Activated T-cell treated with anti-CD3 and anti-CD28 coated beads for 1 hour (primary cell): Measurements from ENCODE around the gene FAM156B.
A peak's percentile ranks its signal among the peaks of the same experiment; 100 is the strongest.
"Not testable (repeated sequence)": the region's sequence is repeated elsewhere in the genome, so short reads cannot be mapped to it uniquely, and the experiment has no call there.

Source experiments
- DNase-seq: peaks from one replicate; pipeline ENCODE4 v3.0.0-alpha.2; 2020; ENCODE audit warnings: low read depth

The FAM156B gene

DNA sequence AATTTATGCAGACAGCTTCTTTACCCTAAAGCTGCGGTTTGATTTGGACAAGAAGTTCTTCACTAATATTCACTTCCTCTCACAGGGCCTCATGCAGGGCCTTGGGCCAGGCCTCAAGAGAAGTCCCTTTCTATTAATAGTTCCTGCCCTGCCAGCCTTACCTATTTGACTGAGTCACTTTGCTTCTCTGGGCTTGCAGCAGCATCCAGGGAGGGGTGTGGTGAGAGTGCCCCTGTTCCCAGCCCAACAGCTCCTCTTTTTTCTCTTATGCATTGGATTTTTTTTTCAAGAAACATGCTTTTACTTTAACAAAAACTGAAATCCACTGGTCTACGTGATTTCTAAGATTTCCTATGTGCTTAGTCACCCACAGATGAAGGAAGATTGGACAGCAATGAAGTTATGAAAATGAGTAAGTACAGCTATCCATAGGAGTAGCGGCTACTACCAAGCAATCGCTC lies 26.7 kb downstream of the FAM156B start:
- DNase-seq: no peak

DNA sequence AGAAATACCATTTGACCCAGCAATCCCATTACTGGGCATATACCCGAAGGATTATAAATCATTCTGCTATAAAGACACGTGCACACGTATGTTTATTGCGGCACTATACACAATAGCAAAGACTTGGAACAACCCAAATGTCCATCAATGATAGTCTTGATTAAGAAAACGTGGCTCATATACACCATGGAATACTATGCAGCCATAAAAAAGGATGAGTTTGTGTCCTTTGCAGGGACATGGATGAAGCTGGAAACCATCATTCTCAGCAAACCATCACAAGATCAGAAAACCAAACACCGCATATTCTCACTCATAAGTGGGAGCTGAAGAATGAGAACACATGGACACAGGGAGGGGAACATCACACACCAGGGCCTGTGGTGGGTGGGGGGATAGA lies 33.1 kb downstream of the FAM156B start:
- DNase-seq: not testable (repeated sequence)

DNA sequence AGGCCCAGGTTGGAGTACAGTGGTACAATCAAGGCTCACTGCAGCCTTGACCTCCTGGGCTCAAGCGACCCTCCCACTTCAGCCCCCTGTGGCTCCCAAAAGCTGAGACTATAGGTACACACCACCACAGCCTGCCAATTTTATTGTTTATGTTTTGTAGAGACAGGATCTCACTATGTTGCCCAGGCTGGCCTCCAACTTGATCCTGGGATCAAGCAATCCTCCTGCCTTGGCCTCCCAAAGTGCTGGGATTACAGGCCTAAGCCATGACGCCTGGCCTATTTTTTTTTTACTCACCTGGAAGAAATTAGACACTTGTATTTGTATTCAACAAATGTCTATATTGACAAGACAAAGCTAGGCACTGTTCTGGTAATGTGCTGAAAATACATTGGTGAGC lies 36.1 kb downstream of the FAM156B start:
- DNase-seq: no peak

DNA sequence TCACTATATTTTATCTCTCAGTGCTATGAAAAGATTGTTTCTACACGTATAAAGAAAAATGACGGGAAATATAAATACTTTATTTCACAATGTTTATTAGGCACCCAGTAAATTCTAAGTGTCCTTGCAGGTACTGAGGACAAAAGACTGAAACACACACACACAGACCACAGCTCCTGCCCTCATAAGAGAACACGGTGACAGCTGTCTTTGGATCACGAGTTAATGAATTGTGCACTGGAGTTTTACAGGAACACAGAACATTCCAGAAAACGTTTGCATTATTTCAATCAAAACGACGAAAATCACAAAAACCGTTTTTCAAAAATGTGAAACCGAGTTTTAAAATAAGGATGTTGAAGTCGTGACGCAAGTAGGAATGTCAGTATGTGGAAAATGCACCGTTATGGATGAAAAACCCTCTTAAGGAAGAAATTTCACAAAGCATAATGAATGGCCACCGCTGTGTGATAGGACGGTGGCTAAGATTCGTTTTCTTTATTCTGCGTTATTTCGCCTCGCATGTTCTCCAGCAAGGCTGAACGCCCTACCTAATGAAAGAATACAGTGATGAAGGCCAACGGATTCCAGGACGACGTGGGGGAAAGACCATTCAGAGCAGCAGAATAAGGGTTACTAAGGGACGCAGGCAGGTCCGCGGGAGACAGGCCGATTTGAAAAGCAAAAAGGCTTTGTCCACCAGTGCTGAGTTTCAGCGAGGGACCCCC lies 37.0 kb downstream of the FAM156B start:
- DNase-seq: no peak

DNA sequence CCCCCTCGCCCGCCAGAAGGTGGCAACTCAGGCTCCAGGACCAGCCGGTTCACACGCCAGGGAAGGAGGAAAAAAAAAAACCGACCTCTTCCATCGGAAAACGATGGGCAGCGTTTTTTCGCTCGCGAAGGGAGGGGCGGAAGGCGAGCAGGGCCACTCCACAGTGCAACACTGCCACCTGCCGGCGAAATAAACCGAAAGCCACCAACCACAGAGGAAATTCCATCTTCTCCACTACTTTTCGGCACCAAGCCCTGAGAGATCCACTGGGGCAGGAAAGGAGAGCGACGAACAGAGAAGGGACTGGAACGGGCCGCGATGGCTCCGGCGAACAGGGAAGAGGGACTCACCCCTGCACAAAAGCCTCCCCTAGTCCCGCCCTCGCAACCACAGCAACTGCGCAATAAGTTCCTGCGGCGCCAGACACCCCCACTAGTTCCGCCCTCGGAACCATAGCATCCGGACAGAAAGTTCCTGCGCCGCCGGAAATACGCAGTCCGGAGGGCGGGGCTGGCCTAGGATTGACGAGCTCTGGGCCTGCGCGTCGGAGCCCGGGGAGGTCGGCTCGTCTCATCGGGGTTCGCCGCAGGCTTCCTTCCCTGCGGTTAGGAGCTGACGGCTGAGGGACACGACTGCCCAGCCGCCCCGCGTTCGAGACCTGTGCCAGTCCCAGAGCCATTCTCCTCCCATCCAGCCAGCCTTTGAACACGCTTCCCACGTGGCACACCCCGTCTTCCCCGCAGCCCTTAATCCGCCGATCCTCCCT lies 37.8 kb downstream of the FAM156B start:
- DNase-seq: peak; percentile 91

DNA sequence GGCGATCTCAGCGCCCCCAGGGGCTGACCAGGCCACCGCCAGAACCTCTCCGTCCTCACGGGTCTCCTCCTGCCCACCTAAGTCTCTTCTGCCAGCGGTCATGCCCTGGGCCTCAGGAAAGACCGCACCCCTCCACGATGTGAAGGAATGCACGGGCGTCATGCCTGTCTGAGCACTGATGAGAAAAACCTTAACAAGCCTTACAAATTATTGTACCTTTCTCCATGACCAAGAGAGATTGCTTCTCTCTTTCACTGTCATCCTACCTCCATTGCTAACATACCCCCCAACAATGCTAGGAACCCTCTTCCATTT lies 38.3 kb downstream of the FAM156B start:
- DNase-seq: not testable (repeated sequence)

DNA sequence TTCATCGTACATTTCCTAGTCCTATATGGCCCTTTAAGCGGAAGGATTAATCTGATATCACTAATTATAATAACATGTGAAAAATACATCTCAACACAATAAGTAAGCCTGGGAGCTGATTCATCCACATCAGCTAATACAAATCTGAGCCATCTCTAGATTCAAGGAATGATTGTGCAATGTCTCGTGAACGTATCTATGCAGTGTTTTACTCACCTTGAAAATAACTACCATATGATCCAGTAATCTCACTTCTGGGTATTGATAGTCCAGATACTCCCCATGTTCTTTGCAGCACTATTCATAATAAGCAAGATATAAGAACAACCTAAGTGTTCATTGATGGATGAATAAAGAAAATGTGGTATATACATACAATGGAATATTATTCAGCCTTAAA lies 43.6 kb downstream of the FAM156B start:
- DNase-seq: not testable (repeated sequence)

DNA sequence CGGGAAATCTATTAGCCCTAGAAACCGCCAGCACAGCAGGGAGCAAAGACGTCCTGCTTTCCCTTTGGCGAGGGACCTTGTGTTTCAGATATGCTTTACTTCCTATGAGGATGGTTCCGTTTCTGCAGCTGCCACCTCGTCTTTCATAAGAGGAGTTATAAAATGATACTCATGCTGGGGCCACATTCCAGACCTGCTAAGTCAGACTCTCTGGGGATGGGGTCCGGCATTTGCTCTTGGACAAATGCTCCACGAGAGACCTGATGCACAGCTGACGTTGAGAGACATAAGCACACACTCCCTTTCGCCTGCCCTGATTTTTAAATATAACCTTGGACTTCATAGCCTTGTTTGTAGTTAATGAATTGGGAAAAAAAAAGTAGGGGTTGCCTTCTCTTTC lies 44.6 kb downstream of the FAM156B start:
- not testable (repeated sequence) for DNase-seq

DNA sequence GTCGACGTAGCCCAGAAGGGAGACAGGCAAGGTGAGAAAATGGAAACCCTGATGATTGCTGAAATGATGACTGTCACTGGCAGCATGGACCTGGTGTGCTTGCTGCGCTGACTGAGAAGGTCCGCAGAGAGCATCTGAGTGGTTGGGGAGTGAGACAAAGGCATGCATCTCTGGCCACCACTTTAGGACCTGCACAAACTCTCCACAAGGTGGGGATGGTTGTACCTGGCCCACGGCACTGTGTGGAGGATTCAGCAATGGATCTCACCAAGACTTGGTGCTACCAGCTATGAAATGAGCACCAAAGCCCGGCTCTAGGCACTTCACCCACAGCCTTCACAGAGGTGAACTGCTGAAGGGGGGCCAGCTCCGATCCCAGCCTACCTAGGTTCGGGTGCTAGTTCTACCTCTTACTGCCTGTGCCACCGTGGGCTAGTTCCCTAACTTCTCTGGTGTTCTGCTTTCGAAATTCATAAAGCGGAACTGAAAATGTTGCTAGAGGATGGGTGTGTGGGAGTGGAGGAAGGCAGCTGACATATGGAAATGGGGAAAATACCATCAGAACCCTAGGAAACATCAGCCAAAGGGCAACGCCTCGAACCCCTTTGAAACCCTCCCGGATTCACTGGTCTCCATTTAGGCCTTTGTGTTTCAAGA lies 48.8 kb downstream of the FAM156B start:
- not testable (repeated sequence) for DNase-seq

DNA sequence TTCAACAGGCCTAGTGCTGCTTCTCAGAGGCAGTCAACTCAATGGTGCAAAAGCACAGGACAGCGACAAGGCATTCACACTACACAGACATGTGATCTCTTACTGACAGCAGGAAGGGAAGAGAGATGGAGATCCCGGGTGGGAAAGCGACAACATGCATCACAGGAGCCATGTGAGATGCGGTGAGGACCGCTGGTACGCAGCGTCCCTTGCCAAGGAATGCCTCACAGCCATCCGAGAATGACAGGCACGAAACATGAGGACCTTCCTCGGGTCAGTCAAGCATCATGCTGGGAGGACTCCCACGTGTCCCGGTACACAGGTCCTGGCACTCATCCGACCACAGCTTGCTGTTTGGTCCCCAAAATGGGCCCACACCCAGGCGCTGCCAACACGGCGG lies 50.4 kb downstream of the FAM156B start:
- not testable (repeated sequence) for DNase-seq

DNA sequence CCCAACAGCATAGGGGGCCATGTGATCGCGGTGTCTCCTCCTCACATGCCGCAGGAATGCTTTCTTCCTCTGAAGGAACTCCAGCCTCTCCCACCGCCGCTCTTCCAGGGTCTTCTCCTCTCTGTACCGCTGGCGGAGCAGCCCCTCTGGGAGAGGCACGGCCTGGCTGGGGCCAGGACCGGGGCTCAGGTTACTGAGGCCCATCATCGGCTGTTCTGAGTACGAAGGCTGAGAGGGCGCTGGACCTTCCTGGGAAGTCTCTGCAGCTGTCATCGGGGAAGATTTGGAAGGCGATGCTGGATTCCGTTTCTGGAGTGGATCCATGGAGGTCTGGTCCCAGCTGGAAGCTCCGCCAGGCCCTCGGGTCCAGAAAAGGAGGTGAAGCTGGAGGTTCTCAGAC lies 51.1 kb downstream of the FAM156B start:
- not testable (repeated sequence) for DNase-seq

DNA sequence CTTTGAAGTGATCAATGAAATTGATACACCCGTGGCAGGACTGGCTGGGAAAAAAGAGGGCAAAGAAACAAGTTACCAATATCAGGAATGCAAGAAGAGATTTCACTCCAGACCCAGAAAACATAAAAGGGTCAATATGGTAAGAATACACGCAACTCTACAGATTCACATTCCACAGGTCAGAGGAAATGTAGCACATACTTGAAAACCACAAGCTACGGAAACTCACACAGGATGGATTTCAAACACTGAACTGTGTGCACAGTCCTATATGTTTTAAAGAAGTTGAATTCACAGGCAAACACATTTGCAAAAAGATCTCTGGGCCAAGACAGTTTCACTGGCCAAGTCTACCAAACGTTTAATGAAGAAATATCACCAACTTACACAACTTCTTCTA lies 52.2 kb downstream of the FAM156B start:
- not testable (repeated sequence) for DNase-seq

DNA sequence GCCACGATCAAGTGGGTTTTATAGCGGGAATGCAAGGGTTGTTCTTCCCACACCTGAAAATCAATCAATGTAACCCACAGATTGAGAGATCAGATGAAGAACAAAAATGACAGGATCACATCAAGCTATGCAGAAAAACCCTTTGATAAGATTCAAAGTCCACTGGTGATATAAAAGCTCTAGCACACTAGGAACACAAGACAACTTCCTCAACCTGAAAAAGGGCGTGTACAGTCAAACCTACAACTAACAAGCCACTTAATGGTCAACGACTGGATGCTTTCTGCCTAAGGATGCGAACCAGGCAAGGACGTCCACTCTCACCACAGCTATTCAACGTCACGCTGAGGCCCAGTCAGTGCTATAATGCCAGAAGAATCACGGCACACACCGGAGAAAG lies 52.8 kb downstream of the FAM156B start:
- DNase-seq: not testable (repeated sequence)
